ENCODE results near the gene TMC3.
A peak's percentile ranks its signal among the peaks of the same experiment; 100 is the strongest.
"Not testable (repeated sequence)": the region's sequence is repeated elsewhere in the genome, so short reads cannot be mapped to it uniquely, and the experiment has no call there.

TMC3 gene

GRCh38 chr15:81343371-81343770, 30.6 kb downstream of the TMC3 start:
- DNase-seq = no peak

DNA sequence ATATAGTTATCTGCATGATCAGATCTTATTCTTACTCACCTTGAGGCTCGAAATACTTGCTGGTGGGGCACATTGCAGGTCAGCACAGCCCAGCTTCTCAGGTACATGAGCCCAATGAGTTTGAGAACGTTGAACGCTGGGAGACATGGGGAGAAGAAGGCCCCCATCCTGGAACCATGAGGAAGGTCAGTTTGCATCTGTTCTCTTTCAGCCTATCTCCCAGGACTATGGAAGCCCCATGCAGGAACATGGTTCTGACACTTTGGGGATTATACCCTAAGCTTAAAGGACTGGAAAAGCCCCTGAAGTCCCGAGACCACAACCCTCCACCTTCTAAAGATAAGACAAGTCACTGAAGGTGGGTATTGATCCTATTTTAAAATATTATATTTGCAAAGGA, 32.7 kb downstream of the TMC3 start:
- no peak for DNase-seq

- DNase-seq = no peak
Observed at GRCh38 chr15:81339851-81340250, 34.2 kb downstream of the TMC3 start.

DNA sequence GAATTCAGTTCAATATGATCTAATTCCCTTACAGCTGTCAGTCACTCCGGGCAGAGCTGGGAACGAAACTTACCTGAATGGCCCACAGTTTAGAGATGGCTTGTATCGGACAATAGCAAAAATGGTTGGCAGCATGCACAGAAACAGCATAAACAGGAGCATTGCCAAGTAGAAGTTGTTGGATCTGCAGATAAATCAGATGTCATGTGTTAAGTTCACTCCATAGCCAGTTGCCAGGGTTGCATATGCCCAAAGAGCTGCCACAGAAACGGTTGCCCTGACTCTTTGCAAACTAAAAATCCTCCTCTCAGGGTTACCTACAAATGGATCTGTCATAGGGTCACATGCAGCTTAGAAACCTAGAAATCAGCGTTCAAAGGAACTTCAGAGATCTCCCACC, 34.7 kb downstream of the TMC3 start:
- DNase-seq = no peak

DNA sequence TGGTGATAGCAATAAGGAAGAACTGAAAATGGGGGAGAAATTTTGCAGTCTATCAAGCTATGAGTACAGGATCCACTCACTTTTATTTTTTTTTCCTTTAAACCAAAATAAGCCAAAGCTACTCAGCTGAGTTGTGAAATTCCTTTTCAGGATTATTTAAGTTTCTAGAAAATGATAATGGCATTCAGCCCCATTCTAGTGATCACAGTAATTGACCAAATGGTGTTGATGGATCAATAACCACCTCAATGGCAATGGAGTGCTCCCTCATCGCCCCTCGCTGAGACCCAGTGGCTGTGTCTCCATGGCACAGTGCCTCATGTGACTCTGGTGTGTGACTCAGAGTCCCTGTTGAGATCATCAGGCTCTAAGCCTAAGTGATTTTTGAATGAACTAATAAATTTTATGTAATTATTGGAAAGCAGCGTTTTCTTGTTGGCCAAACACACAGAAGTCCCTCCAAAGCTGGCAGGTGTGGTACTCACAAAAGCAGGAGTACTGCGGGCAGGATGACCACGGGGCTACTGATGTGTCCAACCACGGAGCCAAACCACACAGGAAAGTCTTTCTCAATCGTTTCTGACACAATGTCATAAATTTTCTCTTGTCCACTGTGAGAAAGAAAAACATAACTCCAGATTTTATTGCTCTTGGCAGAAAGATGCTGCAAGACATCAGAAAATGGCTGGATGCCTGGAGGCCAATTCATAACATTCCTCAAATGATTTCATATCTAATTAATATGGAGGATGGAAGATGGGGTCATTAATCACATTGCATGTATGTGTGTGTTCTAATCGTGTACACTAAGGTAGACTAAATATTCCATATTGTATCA, 35.6 kb downstream of the TMC3 start:
- no peak for DNase-seq

DNA sequence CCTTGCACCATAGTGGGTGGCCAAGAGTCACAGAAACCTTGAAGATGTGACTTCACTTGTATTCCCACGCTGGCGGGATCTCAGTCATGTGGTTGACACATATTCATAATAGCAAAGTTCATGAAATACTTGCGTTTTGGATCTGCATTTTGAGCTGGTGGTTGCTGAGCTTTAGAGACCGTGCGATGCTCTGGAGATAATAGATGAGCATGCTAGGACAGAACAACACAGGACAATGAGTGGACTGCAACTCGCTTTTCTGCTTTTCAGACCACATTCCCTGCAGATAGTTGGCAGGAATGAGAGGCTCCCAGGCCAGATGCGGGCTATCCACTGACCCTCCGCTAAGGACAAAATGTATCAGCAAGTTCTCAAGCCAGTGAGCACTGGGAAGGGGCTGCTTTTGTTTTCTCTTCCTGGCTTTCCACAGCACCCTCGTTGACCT, 36.3 kb downstream of the TMC3 start:
- no peak for DNase-seq

DNA sequence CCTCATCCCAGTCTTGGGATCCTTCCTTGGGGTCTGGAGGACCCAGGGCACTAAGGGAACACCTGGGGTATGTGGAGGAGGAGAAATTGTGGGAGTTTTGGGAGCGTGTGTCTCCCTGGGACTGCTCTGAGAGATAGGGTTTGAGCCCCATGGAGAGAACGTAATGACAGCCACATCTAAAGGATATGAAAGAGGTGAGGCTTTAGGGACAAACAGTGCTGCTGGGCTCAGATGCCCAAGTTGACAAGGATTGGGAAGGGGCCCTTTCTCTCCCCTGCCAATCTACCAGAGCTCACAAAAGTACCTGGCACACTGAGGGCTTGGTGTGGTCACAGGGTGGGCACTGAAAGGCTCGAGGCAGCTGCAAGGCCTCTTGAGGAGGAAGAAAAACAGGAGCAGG, 36.8 kb downstream of the TMC3 start:
- no peak for DNase-seq

DNA sequence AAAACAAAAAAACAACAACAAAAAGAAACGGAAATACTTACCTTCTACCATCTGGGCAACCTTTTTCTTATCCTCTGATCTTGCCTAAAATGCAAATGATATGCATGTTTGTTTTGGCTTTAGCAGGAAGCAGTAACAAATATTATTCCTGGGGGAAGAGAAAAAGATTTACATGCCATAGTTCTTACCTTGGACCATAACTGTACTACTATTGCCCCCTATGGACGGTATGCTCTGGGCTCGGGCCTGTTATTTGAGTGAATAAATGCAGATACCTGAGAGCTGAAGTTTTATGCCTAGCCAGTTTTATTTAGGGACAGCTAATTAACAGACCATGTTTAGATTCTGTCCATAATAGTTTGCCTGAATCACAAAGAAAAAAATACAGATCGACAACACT, 37.4 kb downstream of the TMC3 start:
- no peak for DNase-seq

DNA sequence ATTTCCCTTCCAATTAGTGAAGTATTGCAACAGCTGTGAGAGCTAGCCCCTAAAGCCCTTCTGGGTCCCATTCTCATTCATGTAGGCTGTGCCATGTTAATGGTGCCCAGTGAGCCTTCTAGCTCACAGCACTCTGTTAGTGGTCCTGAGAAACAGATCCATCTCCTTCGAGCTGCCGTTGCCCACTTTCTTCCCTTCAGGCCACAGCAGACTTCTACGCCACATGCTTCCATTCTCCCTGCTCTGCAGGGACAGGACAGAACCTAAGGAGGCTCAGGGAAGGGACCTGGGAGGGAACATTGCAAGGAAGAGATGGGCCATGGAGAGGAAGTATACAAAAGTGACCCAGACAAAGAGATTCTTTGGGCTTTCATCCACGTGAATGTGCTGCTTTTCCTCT, 38.4 kb downstream of the TMC3 start:
- DNase-seq = no peak

- DNase-seq = no peak
Observed at GRCh38 chr15:81334768-81335435, 39.1 kb downstream of the TMC3 start.

- DNase-seq = no peak
Observed at GRCh38 chr15:81333363-81333762, 40.6 kb downstream of the TMC3 start.

- no peak for DNase-seq
Observed at GRCh38 chr15:81332326-81332725, 41.7 kb downstream of the TMC3 start.

GRCh38 chr15:81331600-81331999, 42.4 kb downstream of the TMC3 start:
- DNase-seq = no peak

DNA sequence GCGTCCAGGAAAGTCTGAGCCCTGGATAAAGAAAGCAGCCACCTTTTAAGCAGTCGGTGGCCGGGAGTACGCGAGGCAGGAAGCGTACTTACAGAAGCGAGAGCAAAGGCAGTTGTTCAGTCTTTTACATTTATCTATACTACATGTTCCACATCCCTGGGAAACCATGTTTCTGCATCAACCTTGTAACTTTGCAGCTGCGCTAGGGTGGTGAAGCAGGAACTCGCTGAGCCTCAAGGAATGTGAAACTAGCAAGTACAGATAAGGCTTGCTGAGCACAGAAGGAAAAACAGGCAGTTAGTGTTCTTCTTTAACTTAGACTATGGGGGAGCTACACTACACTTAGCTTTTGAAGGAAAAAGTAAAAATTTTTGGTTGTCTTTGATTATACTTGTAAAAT, 42.9 kb downstream of the TMC3 start:
- DNase-seq = not testable (repeated sequence)

DNA sequence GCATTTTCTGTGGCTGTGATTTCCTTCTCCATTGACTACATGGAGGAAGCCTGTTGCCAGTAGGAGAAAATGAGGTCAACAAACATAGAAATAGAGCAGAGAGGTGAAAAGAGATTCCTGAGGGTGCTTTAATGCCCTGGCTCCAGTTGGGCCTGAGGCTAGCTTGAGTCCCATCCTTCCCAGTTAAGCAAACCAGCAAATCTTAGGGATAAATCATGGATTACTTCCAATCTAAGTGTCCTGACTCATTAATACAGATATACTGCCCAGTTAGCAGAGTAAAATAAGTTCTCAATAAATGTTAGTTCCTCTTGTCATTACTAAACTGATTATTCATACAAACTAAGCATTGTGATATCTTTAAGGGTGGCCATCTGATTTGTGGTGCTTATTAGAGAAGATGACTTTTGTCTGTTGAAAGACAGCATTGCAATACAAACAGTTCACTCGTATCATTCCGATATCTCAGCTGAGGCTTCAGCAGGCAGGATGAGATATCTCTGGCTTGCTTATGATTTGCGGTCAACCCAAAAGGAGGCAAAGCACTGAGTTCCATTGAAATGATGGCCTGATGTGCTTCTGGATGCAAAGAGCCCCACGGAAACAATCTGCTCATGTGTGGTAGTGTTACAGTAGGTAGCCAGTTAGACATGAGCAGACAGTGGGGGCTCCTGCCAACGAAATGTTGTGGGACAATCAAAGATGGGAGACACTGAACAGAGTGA, 43.5 kb downstream of the TMC3 start:
- DNase-seq = no peak

- no peak for DNase-seq
Observed at GRCh38 chr15:81329446-81329845, 44.6 kb downstream of the TMC3 start.

DNA sequence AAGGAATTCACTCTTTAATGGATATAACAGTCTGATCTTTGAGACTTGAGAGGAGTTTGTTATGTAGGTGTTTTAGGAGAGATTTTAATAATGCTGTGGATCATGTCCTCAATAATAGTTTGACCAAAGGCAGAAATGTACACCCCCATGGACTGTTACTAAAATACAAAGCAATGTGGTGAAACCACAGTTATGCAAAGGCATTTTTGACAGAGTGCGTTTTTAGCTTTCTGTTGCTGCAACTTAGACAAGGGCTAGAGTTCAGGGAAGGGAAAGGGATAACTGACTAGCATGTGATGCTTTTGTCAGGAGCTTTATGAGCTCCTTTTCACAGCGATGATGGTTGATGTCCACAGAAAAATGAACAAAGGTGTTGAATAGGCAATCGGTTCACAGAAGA, 46.5 kb downstream of the TMC3 start:
- no peak for DNase-seq

DNA sequence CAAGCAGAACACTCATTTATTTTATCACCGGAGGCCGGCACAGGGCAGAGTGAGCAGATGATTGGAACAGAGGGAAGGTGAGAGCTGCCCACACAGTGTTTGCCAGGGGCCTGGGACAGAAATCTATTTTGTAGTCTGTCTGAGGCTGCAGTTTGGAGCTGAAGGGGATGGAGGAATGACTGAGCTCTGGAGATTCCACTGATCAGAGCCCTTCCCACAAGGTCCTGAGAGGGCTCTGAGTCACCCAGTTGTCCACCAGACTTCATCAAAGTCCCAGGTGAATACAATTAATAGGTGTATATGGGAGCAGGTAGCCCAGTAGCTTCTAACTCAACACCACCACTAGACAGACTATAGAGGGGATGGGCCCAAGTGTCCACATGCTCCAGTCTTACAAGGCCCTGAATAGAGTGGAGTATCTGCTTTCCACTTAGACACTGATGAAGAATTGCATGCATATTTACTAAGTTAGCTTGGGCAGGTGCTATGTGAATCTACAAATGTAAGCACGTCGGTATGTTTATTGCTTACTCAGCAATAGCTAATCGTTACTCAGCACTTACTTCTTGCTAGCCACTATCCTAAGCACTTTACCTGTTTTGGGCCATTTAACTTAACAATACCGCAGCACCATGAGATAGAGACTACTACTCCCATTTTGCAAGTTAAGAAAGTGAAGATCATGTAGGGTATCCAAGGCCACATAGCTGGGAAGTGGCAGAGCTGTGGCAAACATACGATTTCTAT, 47.4 kb downstream of the TMC3 start:
- DNase-seq = no peak

DNA sequence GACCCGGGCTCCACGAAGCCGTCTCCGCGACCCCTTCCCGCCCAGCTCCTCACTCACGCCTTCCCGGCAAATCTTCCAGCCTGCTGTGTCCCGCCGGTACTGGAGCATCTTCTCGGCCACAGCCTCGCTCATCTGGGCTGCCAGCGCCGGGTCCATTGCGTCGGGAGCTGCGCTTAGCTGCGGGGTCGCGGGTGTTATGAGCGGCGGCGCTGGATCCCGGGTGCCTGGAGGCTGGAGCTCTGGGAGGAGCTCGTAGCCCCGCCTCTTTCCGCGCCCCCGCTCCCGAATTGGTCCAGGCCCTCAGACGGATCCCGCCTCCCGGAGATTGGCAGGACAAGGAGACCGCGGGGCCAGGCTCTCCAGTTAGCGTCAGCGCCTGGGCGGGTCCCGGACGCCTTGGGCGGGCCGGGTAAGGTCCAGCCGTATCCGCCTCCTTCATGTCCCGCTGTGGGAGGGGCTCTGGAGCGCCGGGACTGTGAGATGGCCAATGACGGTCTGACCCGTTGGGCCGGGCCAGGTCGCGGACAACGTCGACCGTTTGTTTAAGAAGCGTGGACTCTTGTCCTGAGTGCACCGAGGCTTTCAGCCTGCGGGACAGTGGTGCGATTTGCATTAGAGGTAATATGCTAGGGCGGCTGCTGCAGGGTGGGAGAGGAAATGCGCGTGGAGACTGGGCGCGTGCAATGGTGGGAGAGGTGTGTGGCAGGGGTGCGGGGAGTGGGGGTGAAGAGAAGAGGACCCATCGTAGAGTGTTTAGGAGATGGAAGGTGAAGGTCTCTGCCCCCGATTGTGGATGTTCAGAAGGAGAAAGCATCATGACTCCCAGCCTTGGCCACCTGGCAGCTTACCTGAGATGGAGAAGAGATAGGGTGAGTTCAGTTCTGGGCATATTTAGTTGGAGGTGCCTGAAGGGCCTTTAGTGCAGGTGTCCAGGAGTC, 49.8 kb downstream of the TMC3 start, which contains the start of gene STARD5:
STARD5 (minus strand) TSS at position 198 of the 938 bp plus-strand sequence; CDS start at position 156, 42 bp downstream.
- DNase-seq = peak; percentile 92

DNA sequence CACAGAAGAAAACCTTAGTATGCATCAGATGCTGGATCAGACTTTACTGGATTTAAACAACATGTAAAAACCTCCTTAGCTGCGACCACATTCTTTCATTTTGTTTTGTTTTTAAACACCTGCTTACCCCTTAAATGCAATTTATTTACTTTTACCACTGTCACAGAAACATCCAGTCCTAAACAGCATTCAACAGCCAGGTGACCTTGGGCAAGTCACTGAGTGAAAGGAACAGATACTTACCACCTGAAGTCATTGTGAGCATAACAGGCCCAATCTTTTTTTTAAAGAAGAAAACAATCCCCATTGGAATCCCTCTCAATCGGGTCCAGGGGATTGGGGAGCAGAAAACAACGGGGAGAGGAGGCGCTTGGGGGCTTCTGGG, 50.5 kb downstream of the TMC3 start:
- no peak for DNase-seq

- no peak for DNase-seq
Observed at GRCh38 chr15:81322676-81323253, 51.2 kb downstream of the TMC3 start.
